Liver (tissue), 9 donors: ENCODE data around the gene PLXNB1. TPM values are rescaled to one million over a fixed set of nuclear protein-coding genes. Genes with fewer than 3 reads are reported as not detected.

Experiments used
- DNase-seq: peaks from one replicate; pipeline ENCODE4 v3.0.0-alpha.2; 2017; ENCODE audit warnings: low spot score
- H3K27ac ChIP-seq, 2 donors: one replicate each; pipeline ENCODE4 v1.7.0; 2013; ENCODE audit warnings: inconsistent platforms in 2 of 2, low read length in 2 of 2, control low read depth in 1 of 2, low read depth in 1 of 2, mild to moderate bottlenecking in 1 of 2
- H3K27me3 ChIP-seq, 4 donors: one replicate each; pipeline versions ENCODE4 v1.6.1 to v1.7.0; 2013; ENCODE audit warnings: low read length in 3 of 4, inconsistent platforms in 1 of 4, mild to moderate bottlenecking in 1 of 4, moderate library complexity in 1 of 4; ENCODE audit not compliant: control insufficient read depth in 4 of 4, insufficient read depth in 4 of 4
- H3K36me3 ChIP-seq, 4 donors: one replicate each; pipeline versions ENCODE4 v1.6.1 to v1.7.0; 2013; ENCODE audit warnings: low read length in 3 of 4, mild to moderate bottlenecking in 3 of 4, low read depth in 1 of 4, moderate library complexity in 1 of 4; ENCODE audit not compliant: control insufficient read depth in 4 of 4, insufficient read depth in 3 of 4
- H3K4me1 ChIP-seq, 4 donors: one replicate each; pipeline versions ENCODE4 v1.6.1 to v1.7.0; 2013; ENCODE audit warnings: low read length in 3 of 4, mild to moderate bottlenecking in 3 of 4, moderate library complexity in 1 of 4; ENCODE audit not compliant: control insufficient read depth in 4 of 4, insufficient read depth in 4 of 4
- H3K4me3 ChIP-seq, 3 donors: one replicate each; pipeline versions ENCODE4 v1.6.1 to v1.7.0; 2013; ENCODE audit warnings: low read length in 3 of 3, control low read depth in 1 of 3, low read depth in 1 of 3, mild to moderate bottlenecking in 1 of 3
- H3K9ac ChIP-seq, 2 donors: one replicate each; pipeline ENCODE4 v1.7.0; 2013; ENCODE audit warnings: low read length in 2 of 2, mild to moderate bottlenecking in 2 of 2, moderate library complexity in 2 of 2, control low read depth in 1 of 2, low read depth in 1 of 2
- H3K9me3 ChIP-seq, 4 donors: one replicate each; pipeline versions ENCODE4 v1.6.1 to v1.7.0; 2013; ENCODE audit warnings: low read length in 3 of 4; ENCODE audit not compliant: control insufficient read depth in 4 of 4
- EGR1 ChIP-seq, 2 donors: IDR thresholded peaks; 2 replicates each; pipeline ENCODE4 v1.6.1; 2016 to 2018; ENCODE audit warnings: antibody characterized with exemption in 2 of 2, low read depth in 2 of 2
- FOXA1 ChIP-seq: IDR thresholded peaks from 2 replicates; pipeline ENCODE4 v1.6.1; 2016; ENCODE audit warnings: antibody characterized with exemption
- GABPA ChIP-seq, 2 donors: IDR thresholded peaks in 1 of 2; conservative IDR thresholded peaks in 1 of 2; 2 replicates each; pipeline ENCODE4 v1.6.1; 2016; ENCODE audit warnings: antibody characterized with exemption in 2 of 2, mild to moderate bottlenecking in 1 of 2, moderate library complexity in 1 of 2
- HNF4A ChIP-seq, 2 donors: conservative IDR thresholded peaks; 2 replicates each; pipeline ENCODE4 v1.6.1; 2016; ENCODE audit warnings: antibody characterized with exemption in 2 of 2, mild to moderate bottlenecking in 2 of 2
- HNF4G ChIP-seq: IDR thresholded peaks from 2 replicates; pipeline ENCODE4 v1.6.1; 2016; ENCODE audit warnings: antibody characterized with exemption
- JUND ChIP-seq, 2 donors: IDR thresholded peaks; 2 replicates each; pipeline ENCODE4 v1.6.1; 2016; ENCODE audit warnings: antibody characterized with exemption in 2 of 2
- MAX ChIP-seq: IDR thresholded peaks from 2 replicates; pipeline ENCODE4 v1.6.1; 2016; ENCODE audit warnings: antibody characterized with exemption
- RXRA ChIP-seq, 2 donors: IDR thresholded peaks; 2 replicates each; pipeline ENCODE4 v1.6.1; 2017 to 2018; ENCODE audit warnings: antibody characterized with exemption in 2 of 2, mild to moderate bottlenecking in 1 of 2
- SP1 ChIP-seq: IDR thresholded peaks from 2 replicates; pipeline ENCODE4 v1.6.1; 2018; ENCODE audit warnings: antibody characterized with exemption, mild to moderate bottlenecking
- TAF1 ChIP-seq: conservative IDR thresholded peaks from 2 replicates; pipeline ENCODE4 v1.6.1; 2016; ENCODE audit warnings: antibody characterized with exemption, mild to moderate bottlenecking
- YY1 ChIP-seq: IDR thresholded peaks from 2 replicates; pipeline ENCODE4 v1.6.1; 2016; ENCODE audit warnings: antibody characterized with exemption, mild to moderate bottlenecking
- ZBTB33 ChIP-seq: IDR thresholded peaks from 2 replicates; pipeline ENCODE4 v1.6.1; 2016; ENCODE audit warnings: antibody characterized with exemption
- WGBS: extraction: QIAGEN DNeasy Blood & Tissue Kit; methylation state at CpG from one replicate; pipeline ENCODE4 v1.1.7; 2013; 5-methylcytosine and 5-hydroxymethylcytosine counted together
- polyA plus RNA-seq, 2 donors: library from polyadenylated mRNA; stranded (reverse) in 1 of 2; unstranded in 1 of 2; fragments of 200-250 nt in 1 of 2; fragments of >200 nt in 1 of 2; fragmentation: Nextera tagmentation in 1 of 2; extraction: Ambion mirVana in 1 of 2; gene quantifications; one replicate each; pipeline versions ENCODE4 v1.2.1 to v1.2.3, GENCODE V29; 2013 to 2015
- total RNA-seq, 2 donors: library from RNA; depleted of rRNA; stranded (reverse); fragments of >200 nt; gene quantifications; one replicate each; pipeline ENCODE4 v1.2.3, GENCODE V29; 2014
- TF ChIP-seq, protein P1 (sequence below): fragments of 150-350 bp; IDR thresholded peaks from 2 replicates; pipeline ENCODE4 v1.5.1; 2017; ENCODE audit warnings: improper control_type of control experiment, low read depth, low read length; ENCODE audit not compliant: missing input control
- TF ChIP-seq, protein P2 (sequence below): IDR thresholded peaks from 2 replicates; pipeline ENCODE4 v1.6.1; 2016; ENCODE audit warnings: antibody characterized with exemption, mild to moderate bottlenecking
- donor health status: healthy.
- donor health status: healthy.
- donor health status: healthy.
- donor health status: healthy.
- donor health status: healthy.

The PLXNB1 gene
- total and polyA plus RNA-seq, 4 donors: 38.1 to 204 (median 72.9) TPM

DNA sequence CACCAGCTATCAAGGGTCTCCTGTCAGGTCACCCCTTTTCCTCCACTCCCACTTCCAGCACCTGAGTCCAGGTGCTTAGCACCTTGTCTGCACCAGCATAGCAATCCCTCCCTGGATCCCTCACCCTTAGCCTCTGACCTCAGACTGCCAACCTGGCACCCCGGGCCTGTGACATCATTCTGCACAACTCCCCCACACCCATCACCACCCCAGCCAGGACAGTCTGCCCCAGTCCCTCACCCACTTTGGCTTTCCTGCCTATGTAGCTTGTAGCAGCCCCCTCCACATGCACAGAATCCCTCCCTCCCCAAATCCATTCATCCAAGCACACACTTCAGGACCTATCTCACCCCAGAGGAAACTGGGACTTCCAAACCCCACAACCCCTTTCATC is 819 bp upstream of the PLXNB1 start:
- Histone ChIP-seq H3K36me3 (peaks cover 0 to 7% (median 0%) of the 10 kb centered on the region in 4 donors), H3K4me1 (peaks cover 20 to 59% (median 45%) of the 10 kb centered on the region in 4 donors), H3K27ac (peak overlapping the region; percentile 89 to 91), H3K9ac (peak overlapping the region in 1 of 2 donors; percentile 18), H3K9me3 (no peaks in the 10 kb centered on the region), H3K27me3 (no peaks in the 10 kb centered on the region), H3K4me3 (no peak overlapping the region)
- 30% methylated on average over 1 of the region's 1 CpG for WGBS
- TF ChIP-seq JUND (IDR thresholded peaks at IDR 0.05) (no peak), RXRA (IDR thresholded peaks at IDR 0.05) (no peak), SP1 (no peak), ZBTB33 (no peak), YY1 (no peak), HNF4A (conservative IDR thresholded peaks at IDR 0.05) (no peak), GABPA (IDR thresholded peaks at IDR 0.05 in 1 of 2, conservative IDR thresholded peaks at IDR 0.05 in 1 of 2) (no peak), EGR1 (IDR thresholded peaks at IDR 0.05; ENCODE audit: low read depth in 2 of 2) (no peak), MAX (no peak), HNF4G (no peak)
- TF ChIP-seq, protein P1, sequence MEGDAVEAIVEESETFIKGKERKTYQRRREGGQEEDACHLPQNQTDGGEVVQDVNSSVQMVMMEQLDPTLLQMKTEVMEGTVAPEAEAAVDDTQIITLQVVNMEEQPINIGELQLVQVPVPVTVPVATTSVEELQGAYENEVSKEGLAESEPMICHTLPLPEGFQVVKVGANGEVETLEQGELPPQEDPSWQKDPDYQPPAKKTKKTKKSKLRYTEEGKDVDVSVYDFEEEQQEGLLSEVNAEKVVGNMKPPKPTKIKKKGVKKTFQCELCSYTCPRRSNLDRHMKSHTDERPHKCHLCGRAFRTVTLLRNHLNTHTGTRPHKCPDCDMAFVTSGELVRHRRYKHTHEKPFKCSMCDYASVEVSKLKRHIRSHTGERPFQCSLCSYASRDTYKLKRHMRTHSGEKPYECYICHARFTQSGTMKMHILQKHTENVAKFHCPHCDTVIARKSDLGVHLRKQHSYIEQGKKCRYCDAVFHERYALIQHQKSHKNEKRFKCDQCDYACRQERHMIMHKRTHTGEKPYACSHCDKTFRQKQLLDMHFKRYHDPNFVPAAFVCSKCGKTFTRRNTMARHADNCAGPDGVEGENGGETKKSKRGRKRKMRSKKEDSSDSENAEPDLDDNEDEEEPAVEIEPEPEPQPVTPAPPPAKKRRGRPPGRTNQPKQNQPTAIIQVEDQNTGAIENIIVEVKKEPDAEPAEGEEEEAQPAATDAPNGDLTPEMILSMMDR: no peak
- no peak for DNase-seq

DNA sequence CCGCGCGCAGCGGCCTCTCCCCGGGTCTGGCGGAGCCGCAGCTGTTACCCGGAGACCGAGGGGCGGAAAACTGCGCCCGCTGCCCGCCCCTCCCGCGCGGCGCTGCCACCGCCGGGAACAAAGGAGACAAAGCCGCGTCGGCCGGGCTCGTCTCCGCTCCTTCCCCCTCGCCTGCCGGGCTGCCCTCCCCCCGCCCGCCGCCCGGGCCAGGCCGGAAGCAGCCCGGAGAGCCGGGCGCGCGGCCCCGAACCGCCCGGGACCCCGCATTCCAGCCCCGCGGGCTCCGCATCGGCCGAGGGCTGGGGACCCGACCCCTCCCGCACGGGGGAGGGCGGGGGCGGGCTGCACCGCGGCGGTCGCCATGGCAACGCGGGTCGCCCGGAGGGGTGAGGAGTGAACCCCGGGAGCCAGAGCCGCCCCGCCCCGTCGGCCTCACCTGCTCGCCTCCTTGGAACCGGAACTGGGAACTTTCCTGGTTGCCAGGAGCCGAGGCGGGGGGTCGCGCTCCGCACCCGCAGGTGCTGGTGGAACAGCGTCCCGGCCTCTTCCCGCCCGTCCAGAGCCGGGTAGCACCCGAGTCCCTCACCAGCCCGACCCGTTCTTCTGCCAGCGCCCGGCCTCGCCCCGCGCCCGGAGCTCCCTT is 448 bp downstream of the PLXNB1 start:
- Histone ChIP-seq H3K4me1 (peaks cover 27 to 68% (median 53%) of the 10 kb centered on the region in 4 donors), H3K4me3 (peak overlapping the region; percentile 52 to 81 (median 80)), H3K9me3 (no peaks in the 10 kb centered on the region), H3K27me3 (no peaks in the 10 kb centered on the region), H3K27ac (peak overlapping the region; percentile 89 to 91), H3K9ac (no peak overlapping the region), H3K36me3 (peaks cover 0 to 7% (median 0%) of the 10 kb centered on the region in 4 donors)
- WGBS: under 1% methylated on average over 86 of the region's 86 CpGs
- TF ChIP-seq EGR1 (IDR thresholded peaks at IDR 0.05; ENCODE audit: low read depth in 2 of 2) (no peak), ZBTB33 (no peak), MAX (no peak), FOXA1 (no peak), TAF1 (no peak), GABPA (IDR thresholded peaks at IDR 0.05 in 1 of 2, conservative IDR thresholded peaks at IDR 0.05 in 1 of 2) (no peak), HNF4A (conservative IDR thresholded peaks at IDR 0.05) (no peak)
- TF ChIP-seq, protein P2, sequence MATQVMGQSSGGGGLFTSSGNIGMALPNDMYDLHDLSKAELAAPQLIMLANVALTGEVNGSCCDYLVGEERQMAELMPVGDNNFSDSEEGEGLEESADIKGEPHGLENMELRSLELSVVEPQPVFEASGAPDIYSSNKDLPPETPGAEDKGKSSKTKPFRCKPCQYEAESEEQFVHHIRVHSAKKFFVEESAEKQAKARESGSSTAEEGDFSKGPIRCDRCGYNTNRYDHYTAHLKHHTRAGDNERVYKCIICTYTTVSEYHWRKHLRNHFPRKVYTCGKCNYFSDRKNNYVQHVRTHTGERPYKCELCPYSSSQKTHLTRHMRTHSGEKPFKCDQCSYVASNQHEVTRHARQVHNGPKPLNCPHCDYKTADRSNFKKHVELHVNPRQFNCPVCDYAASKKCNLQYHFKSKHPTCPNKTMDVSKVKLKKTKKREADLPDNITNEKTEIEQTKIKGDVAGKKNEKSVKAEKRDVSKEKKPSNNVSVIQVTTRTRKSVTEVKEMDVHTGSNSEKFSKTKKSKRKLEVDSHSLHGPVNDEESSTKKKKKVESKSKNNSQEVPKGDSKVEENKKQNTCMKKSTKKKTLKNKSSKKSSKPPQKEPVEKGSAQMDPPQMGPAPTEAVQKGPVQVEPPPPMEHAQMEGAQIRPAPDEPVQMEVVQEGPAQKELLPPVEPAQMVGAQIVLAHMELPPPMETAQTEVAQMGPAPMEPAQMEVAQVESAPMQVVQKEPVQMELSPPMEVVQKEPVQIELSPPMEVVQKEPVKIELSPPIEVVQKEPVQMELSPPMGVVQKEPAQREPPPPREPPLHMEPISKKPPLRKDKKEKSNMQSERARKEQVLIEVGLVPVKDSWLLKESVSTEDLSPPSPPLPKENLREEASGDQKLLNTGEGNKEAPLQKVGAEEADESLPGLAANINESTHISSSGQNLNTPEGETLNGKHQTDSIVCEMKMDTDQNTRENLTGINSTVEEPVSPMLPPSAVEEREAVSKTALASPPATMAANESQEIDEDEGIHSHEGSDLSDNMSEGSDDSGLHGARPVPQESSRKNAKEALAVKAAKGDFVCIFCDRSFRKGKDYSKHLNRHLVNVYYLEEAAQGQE: no peak
- peak; percentile 59 for DNase-seq
